Coronary artery (tissue), 2 donors: ENCODE data around the gene DDX28.
A peak's percentile ranks its signal among the peaks of the same experiment; 100 is the strongest.
"Not testable (repeated sequence)": the region's sequence is repeated elsewhere in the genome, so short reads cannot be mapped to it uniquely, and the experiment has no call there.

Experiments used
- DNase-seq: peaks from one replicate; pipeline ENCODE4 v3.0.0-alpha.2; 2017; ENCODE audit warnings: low spot score
- H3K27ac ChIP-seq, 2 donors: fragments of 200-600 bp; sonication (generic); one replicate each; pipeline ENCODE4 v1.5.1; 2016 to 2019
- H3K4me3 ChIP-seq: fragments of 200-600 bp; sonication (generic); 2 replicates; pipeline ENCODE4 v1.5.1; 2016; ENCODE audit warnings: mild to moderate bottlenecking, moderate library complexity
- TF ChIP-seq, protein P1 (sequence below): fragments of 200-600 bp; sonication (generic); IDR thresholded peaks from one replicate; pipeline ENCODE4 v1.5.1; 2019; ENCODE audit warnings: antibody characterized with exemption

Gene DDX28

DNA sequence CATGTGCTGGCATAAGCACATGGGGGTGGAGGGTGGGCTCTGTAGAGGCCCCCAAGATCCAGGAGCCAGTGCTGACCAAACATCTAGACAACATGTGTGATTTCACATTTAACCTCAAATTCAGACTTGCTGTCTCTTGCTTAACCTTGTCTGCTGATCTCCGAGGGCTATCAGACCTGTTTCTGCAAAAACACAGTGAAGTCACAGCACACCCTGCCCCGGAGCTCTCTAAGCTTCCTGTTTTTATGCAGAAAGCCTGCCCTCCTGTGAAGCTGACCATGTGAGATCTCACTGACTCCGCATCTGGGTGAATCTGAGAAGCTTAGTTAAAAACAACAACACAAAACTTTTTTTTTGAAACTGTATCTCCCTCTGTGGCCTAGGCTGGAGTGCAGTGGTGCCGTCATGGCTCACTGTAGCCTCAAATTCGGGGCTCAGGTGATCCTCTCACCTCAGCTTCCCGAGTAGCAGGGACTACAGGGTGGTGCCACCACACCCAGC is 17.2 kb downstream of the DDX28 start:
- H3K27ac ChIP-seq, result peak overlapping the region in 1 of 2 donors; percentile 74
- TF ChIP-seq, protein P1, sequence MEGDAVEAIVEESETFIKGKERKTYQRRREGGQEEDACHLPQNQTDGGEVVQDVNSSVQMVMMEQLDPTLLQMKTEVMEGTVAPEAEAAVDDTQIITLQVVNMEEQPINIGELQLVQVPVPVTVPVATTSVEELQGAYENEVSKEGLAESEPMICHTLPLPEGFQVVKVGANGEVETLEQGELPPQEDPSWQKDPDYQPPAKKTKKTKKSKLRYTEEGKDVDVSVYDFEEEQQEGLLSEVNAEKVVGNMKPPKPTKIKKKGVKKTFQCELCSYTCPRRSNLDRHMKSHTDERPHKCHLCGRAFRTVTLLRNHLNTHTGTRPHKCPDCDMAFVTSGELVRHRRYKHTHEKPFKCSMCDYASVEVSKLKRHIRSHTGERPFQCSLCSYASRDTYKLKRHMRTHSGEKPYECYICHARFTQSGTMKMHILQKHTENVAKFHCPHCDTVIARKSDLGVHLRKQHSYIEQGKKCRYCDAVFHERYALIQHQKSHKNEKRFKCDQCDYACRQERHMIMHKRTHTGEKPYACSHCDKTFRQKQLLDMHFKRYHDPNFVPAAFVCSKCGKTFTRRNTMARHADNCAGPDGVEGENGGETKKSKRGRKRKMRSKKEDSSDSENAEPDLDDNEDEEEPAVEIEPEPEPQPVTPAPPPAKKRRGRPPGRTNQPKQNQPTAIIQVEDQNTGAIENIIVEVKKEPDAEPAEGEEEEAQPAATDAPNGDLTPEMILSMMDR, result no peak
- DNase-seq, result no peak

DNA sequence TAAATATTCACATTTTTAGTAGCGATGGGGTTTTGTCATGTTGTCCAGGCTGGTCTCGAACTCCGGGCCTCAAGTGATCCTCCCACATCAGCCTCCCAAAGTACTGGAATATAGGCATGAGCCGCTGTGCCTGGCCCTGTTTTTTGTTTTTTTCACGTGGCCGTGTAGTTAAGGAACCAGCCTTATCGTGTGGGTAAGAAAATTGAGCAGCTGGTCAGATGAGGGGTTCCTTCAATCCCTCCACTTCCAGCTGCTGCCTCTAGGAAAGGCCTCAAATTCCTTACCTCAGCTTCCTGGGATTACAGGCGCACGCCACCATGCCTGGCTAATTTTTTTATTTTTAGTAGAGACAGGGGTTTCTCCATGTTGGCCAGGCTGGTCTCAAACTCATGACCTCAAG is 17.8 kb downstream of the DDX28 start:
- TF ChIP-seq, protein P1, result no peak
- no peak for DNase-seq
- peak overlapping the region in 1 of 2 donors; percentile 74 for H3K27ac ChIP-seq

More for the DNA sequence above, 17.2 kb downstream of the DDX28 start:
- no peak overlapping the region for H3K4me3 ChIP-seq

DNA sequence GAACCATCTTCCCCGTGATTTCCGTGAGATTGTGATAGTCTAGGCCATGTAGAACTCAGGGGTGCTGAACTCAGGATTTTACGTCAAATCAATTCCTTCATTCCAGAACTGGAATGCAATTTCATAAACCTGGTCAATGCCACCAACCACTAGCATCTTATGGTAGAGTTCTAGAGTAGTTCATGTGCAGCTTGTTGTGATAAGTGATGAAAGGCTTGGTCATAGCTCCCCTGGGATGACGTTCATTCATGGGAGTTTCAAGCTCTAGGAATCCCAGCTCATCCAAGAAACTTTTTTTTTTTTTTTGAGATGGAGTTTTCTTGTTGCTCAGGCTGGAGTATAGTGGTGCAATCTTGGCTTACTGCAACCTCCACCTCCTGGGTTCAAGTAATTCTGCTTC is 20.0 kb downstream of the DDX28 start:
- no peak overlapping the region for H3K27ac ChIP-seq
- no peak for DNase-seq
- TF ChIP-seq, protein P1, result no peak
- H3K4me3 ChIP-seq, result no peak overlapping the region

More for the DNA sequence above, 17.8 kb downstream of the DDX28 start:
- no peak overlapping the region for H3K4me3 ChIP-seq

DNA sequence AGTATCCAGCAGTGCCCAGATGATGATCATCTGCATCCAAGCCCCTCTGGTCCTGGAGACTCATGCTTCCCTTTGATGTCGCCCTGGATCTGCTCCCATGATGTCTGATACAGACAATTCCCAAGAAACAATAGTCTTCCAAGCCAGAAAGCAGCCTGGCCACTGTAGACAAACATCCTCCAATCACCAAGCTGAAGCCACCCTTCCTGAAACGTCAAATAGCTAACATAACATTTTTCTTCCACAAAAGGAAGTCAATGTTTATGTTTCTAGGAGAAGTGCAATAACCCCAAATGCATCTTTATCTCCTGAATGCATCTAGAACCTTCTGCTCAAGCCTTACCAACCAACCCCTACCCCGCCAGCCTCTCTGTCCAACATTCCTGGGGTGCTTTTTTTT is 22.6 kb downstream of the DDX28 start:
- Histone ChIP-seq H3K27ac (peak overlapping the region in 1 of 2 donors; percentile 59), H3K4me3 (no peak overlapping the region)
- no peak for DNase-seq
- TF ChIP-seq, protein P1, result no peak

DNA sequence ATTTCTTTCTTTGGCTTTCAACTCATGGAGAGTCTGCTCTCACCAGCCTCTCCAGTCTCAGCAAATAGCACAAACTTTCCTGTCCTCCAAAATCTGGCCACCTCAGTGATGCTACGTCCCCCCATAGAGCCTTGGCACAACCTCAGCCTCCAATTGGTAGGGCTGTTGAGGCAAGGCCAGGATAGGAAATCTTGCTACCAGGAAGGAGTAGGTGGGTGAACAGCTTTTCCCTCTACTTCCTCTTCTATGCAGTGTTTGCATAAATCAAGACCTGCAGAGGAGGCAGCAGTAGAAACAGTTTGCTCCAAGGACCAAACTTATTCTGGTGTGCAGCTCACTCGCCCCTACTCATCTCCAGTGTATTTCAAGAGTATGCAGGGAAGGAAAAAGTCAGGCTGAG is 23.0 kb downstream of the DDX28 start:
- no peak for DNase-seq
- Histone ChIP-seq H3K27ac (peak overlapping the region in 1 of 2 donors; percentile 59), H3K4me3 (no peak overlapping the region)
- TF ChIP-seq, protein P1, result no peak

DNA sequence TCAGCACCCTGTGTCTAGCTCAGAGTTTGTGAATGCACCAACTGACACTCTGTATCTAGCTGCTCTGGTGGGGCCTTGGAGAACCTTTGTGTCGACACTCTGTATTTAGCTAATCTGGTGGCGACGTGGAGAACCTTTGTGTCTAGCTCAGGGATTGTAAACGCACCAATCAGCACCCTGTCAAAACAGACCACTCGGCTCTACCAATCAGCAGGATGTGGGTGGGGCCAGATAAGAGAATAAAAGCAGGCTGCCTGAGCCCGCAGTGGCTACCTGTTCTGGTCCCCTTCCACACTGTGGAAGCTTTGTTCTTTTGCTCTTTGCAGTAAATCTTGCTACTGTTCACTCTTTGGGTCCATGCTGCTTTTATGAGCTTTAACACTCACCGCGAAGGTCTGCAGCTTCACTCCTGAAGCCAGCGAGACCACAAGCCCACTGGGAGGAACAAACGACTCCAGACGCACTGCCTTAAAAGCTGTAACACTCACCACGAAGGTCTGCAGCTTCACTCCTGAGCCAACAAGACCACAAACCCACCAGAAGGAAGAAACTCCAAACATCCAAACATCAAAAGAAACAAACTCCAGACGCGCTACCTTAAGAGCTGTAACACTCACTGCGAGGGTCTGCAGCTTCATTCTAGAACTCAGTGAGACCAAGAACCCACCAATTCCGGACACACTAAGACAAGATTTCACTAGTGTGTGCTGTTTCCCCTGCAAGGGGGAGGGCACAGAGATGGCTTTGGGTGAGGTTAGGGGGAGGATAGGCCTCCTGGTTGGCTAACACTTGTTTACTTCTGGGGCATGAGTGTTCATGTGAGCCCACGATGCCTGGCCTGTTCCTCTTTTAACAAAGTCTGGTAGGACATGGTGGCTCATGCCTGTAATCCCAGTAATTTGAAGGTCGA is 24.0 kb downstream of the DDX28 start, which contains the start of gene DPEP2:
Gene DPEP2, minus strand, starts transcription at position 706 of the 910 bp plus-strand sequence. CDS start 6,272 bp downstream, outside the sequence.
- DNase-seq, result not testable (repeated sequence)
- Histone ChIP-seq H3K27ac (peak within 1 kb of the TSS in 1 of 2 donors; percentile 59), H3K4me3 (peak within 1 kb of the TSS; percentile 28)

DNA sequence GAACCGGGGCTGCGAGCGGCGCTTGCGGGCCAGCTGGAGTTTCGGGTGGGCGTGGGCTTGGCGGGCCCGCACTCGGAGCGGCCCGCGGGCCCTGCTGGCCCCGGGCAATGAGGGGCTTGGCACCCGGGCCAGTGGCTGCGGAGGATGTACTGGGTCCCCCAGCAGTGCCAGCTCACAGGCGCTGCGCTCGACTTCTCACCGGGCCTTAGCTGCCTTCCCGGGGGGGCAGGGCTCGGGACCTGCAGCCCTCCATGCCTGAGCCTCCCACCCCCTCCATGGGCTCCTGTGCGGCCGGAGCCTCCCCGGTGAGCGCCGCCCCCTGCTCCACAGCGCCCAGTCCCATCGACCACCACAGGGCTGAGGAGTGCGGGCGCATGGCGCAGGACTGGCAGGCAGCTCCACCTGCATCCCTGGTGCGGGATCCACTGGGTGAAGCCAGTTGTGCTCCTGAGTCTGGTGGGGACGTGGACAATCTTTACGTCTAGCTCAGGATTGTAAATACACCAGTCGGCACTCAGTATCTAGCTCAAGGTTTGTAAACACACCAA is 24.7 kb downstream of the DDX28 start:
- not testable (repeated sequence) for H3K4me3 ChIP-seq, DNase-seq
- H3K27ac ChIP-seq, result peak overlapping the region in 1 of 2 donors; percentile 42
